ENCODE measurements around the gene KCNC4. TPM values are rescaled to one million over a fixed set of nuclear protein-coding genes. Genes with fewer than 3 reads are reported as not detected.

The KCNC4 gene
- total RNA-seq, 1 donor = 6.8 TPM

GRCh38 chr1:110235181-110235833, 25.2 kb downstream of the KCNC4 start:
- DNase-seq (ENCODE audit: low read depth) = peak; percentile 46
- TF ChIP-seq CTCF (IDR thresholded peaks at IDR 0.05; ENCODE audit: insufficient read depth, low read length) = no peak
- no peak overlapping the region for H3K4me3 ChIP-seq (ENCODE audit: low read depth, low read length)

GRCh38 chr1:110235834-110236682, 25.9 kb downstream of the KCNC4 start:
- TF ChIP-seq CTCF (IDR thresholded peaks at IDR 0.05; ENCODE audit: insufficient read depth, low read length) = no peak
- H3K4me3 ChIP-seq (ENCODE audit: low read depth, low read length) = no peak overlapping the region
- DNase-seq (ENCODE audit: low read depth) = peak; percentile 82

- no peak for TF ChIP-seq CTCF (IDR thresholded peaks at IDR 0.05; ENCODE audit: insufficient read depth, low read length)
- no peak for DNase-seq (ENCODE audit: low read depth)
- H3K4me3 ChIP-seq (ENCODE audit: low read depth, low read length) = no peak overlapping the region
Observed at GRCh38 chr1:110237386-110238152, 27.5 kb downstream of the KCNC4 start.

- peak; percentile 58 for DNase-seq (ENCODE audit: low read depth)
- TF ChIP-seq CTCF (IDR thresholded peaks at IDR 0.05; ENCODE audit: insufficient read depth, low read length) = no peak
- no peak overlapping the region for H3K4me3 ChIP-seq (ENCODE audit: low read depth, low read length)
Observed at GRCh38 chr1:110239441-110240430, 29.6 kb downstream of the KCNC4 start.

GRCh38 chr1:110240476-110241210, 30.5 kb downstream of the KCNC4 start:
- no peak for TF ChIP-seq CTCF (IDR thresholded peaks at IDR 0.05; ENCODE audit: insufficient read depth, low read length)
- no peak overlapping the region for H3K4me3 ChIP-seq (ENCODE audit: low read depth, low read length)
- no peak for DNase-seq (ENCODE audit: low read depth)
